CD4-positive, alpha-beta T cell (primary cell): Measurements from ENCODE around the gene ITSN1. TPM values are rescaled to one million over a fixed set of nuclear protein-coding genes. Genes with fewer than 3 reads are reported as not detected.

ENCODE experiments used
- ATAC-seq: fragments of 200-7000 bp; cut with Tn5 transposase; one replicate; pipeline ENCODE4 v1.10.0; 2022; ENCODE audit warnings: mild to moderate bottlenecking; ENCODE audit not compliant: poor library complexity
- CTCF ChIA-PET: fragments of 350-600 bp; sonication (Branson Sonifier 250); formaldehyde crosslinking; loops from one replicate; lab custom pipeline; 2021; ENCODE audit warnings: antibody characterized with exemption, inconsistent platforms; lab: Charles Lee
- POLR2A ChIA-PET: fragments of 350-600 bp; sonication (Branson Sonifier 250); formaldehyde crosslinking; loops from one replicate; lab custom pipeline; 2021; ENCODE audit warnings: antibody characterized with exemption, inconsistent platforms; lab: Charles Lee
- DNase-seq, 14 experiments: peaks; one replicate each; pipeline ENCODE4 v3.0.0-alpha.2; 2013 to 2020; ENCODE audit warnings: mixed read lengths in 2 of 14
- H3K27ac ChIP-seq, 2 donors: one replicate each; pipeline versions ENCODE4 v1.5.1 to v1.7.0; 2013; ENCODE audit warnings: low read length in 2 of 2, low read depth in 1 of 2, mild to moderate bottlenecking in 1 of 2
- H3K27me3 ChIP-seq, 2 experiments: 1 replicate in 1 of 2; 2 replicates in 1 of 2; pipeline versions ENCODE4 v1.6.1 to v1.7.0; 2013; ENCODE audit warnings: low read length in 2 of 2, control low read depth in 1 of 2, mild to moderate bottlenecking in 1 of 2, moderate library complexity in 1 of 2; ENCODE audit not compliant: insufficient read depth in 2 of 2, control insufficient read depth in 1 of 2
- H3K36me3 ChIP-seq: one replicate; pipeline ENCODE4 v1.6.1; 2013; ENCODE audit warnings: low read length, control low read depth; ENCODE audit not compliant: insufficient read depth
- H3K4me1 ChIP-seq: one replicate; pipeline ENCODE4 v1.6.1; 2013; ENCODE audit warnings: low read length, control low read depth; ENCODE audit not compliant: insufficient read depth
- H3K4me3 ChIP-seq: one replicate; pipeline ENCODE4 v1.5.1; 2013; ENCODE audit warnings: mild to moderate bottlenecking, low read length, moderate library complexity
- H3K9me3 ChIP-seq, 2 experiments: 1 replicate in 1 of 2; 2 replicates in 1 of 2; pipeline versions ENCODE4 v1.6.1 to v1.7.0; 2013; ENCODE audit warnings: low read length in 2 of 2, mild to moderate bottlenecking in 2 of 2, control low read depth in 1 of 2, moderate library complexity in 1 of 2; ENCODE audit not compliant: control insufficient read depth in 1 of 2, insufficient read depth in 1 of 2
- H3K27ac Mint-ChIP-seq: one replicate; pipeline ENCODE4 v1.8.0; 2020; ENCODE audit warnings: mixed read lengths
- H3K27me3 Mint-ChIP-seq: one replicate; pipeline ENCODE4 v1.8.0; 2021; ENCODE audit warnings: mixed read lengths
- H3K36me3 Mint-ChIP-seq: one replicate; pipeline ENCODE4 v1.8.0; 2021; ENCODE audit warnings: low read depth, mixed read lengths
- H3K4me1 Mint-ChIP-seq: one replicate; pipeline ENCODE4 v1.8.0; 2021; ENCODE audit warnings: low read depth, mixed read lengths
- H3K4me3 Mint-ChIP-seq: one replicate; pipeline ENCODE4 v1.8.0; 2020; ENCODE audit warnings: mild to moderate bottlenecking, mixed read lengths
- H3K9me3 Mint-ChIP-seq: one replicate; pipeline ENCODE4 v1.8.0; 2020; ENCODE audit warnings: mixed read lengths
- intact Hi-C, 2 experiments: fragments of 100-400 bp; cut with DNase I in 1 of 2; cut with micrococcal nuclease in 1 of 2; formaldehyde crosslinking; loops; one replicate each; pipeline versions ENCODE4 v1.15.1 to v1.9.0; 2023 to 2025; cut with DNase I, micrococcal nuclease
- total RNA-seq, 174 experiments: library from RNA in 2 of 174; stranded (reverse) in 2 of 174; gene quantifications; one replicate each; pipeline ENCODE4 v1.2.3 and lab custom pipeline; 2021 to 2026
- TF ChIP-seq, protein P1 (sequence below): fragments of 200-600 bp; IDR thresholded peaks from one replicate; pipeline ENCODE4 v1.8.0; 2022; ENCODE audit warnings: antibody characterized with exemption, mild to moderate bottlenecking

ITSN1 gene
- total RNA-seq, 2 experiments from 2014 or later, result 2.1 to 3.0 TPM

DNA sequence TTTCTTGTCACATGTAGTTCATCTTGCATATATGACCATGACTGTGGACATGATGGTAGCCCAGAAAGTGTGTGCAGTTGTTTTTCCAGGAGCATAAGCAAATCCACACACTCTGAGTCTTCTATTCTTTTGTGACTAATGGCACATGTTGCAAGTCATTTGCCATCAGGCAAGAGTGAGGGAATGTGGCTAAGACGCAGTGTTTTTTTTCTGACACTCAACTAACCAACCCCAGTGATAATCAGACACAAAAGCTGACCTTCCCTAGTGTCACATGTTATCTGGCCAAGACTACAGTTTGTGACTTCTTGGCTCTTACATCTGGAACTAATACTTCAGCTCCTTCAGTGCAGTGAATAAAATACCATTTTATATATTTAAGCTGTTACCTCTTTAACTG, 108.8 kb downstream of the ITSN1 start:
- POLR2A ChIA-PET, result no interaction called here
- Histone ChIP-seq H3K4me1 (no peaks in the 10 kb centered on the region), H3K27me3 (no peaks in the 10 kb centered on the region), H3K9me3 (peaks cover 9 to 14% of the 10 kb centered on the region in 2 experiments), H3K36me3 (no peaks in the 10 kb centered on the region), H3K4me3 (no peak overlapping the region), H3K27ac (no peak overlapping the region)
- ATAC-seq, result no peak
- no peaks in the 10 kb centered on the region for H3K4me1 Mint-ChIP-seq
- peaks cover 5% of the 10 kb centered on the region for H3K9me3 Mint-ChIP-seq
- H3K36me3 Mint-ChIP-seq, result no peaks in the 10 kb centered on the region
- TF ChIP-seq, protein P1, sequence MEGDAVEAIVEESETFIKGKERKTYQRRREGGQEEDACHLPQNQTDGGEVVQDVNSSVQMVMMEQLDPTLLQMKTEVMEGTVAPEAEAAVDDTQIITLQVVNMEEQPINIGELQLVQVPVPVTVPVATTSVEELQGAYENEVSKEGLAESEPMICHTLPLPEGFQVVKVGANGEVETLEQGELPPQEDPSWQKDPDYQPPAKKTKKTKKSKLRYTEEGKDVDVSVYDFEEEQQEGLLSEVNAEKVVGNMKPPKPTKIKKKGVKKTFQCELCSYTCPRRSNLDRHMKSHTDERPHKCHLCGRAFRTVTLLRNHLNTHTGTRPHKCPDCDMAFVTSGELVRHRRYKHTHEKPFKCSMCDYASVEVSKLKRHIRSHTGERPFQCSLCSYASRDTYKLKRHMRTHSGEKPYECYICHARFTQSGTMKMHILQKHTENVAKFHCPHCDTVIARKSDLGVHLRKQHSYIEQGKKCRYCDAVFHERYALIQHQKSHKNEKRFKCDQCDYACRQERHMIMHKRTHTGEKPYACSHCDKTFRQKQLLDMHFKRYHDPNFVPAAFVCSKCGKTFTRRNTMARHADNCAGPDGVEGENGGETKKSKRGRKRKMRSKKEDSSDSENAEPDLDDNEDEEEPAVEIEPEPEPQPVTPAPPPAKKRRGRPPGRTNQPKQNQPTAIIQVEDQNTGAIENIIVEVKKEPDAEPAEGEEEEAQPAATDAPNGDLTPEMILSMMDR, result no peak
- no peak overlapping the region for H3K4me3 Mint-ChIP-seq
- no peak for DNase-seq
- CTCF ChIA-PET, result no interaction called here
- no peak overlapping the region for H3K27ac Mint-ChIP-seq
- intact Hi-C loops, result no loop called here
- no peaks in the 10 kb centered on the region for H3K27me3 Mint-ChIP-seq

DNA sequence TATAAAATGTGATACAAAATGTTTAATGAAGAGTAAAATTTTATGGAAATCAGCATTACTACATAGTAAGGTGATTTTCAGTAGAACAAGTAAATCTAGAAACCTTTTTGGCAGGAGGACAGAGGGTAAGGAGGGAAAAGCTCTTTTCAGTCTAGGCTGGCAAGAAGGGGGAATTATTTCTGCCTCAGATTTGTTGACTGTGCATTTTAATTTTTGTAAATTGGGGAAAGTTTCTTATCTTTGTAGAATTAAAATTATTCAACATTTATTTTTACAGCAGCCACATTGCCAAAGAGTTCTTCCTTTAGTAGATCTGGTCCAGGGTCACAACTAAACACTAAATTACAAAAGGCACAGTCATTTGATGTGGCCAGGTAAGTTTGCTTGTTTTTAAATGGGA, 109.2 kb downstream of the ITSN1 start:
- Mint-ChIP-seq H3K27me3 (no peaks in the 10 kb centered on the region), H3K4me1 (no peaks in the 10 kb centered on the region), H3K27ac (no peak overlapping the region), H3K36me3 (no peaks in the 10 kb centered on the region), H3K4me3 (no peak overlapping the region), H3K9me3 (peaks cover 5% of the 10 kb centered on the region)
- peaks cover 6 to 11% of the 10 kb centered on the region in 2 experiments for H3K9me3 ChIP-seq
- no peak for DNase-seq
- no peak for ATAC-seq
- ChIA-PET POLR2A (no interaction called here), CTCF (no interaction called here)
- H3K27me3 ChIP-seq, result no peaks in the 10 kb centered on the region
- intact Hi-C loops, result no loop called here
- H3K27ac ChIP-seq, result no peak overlapping the region
- H3K4me3 ChIP-seq, result no peak overlapping the region
- no peaks in the 10 kb centered on the region for H3K36me3 ChIP-seq
- H3K4me1 ChIP-seq, result no peaks in the 10 kb centered on the region
- TF ChIP-seq, protein P1, result no peak

DNA sequence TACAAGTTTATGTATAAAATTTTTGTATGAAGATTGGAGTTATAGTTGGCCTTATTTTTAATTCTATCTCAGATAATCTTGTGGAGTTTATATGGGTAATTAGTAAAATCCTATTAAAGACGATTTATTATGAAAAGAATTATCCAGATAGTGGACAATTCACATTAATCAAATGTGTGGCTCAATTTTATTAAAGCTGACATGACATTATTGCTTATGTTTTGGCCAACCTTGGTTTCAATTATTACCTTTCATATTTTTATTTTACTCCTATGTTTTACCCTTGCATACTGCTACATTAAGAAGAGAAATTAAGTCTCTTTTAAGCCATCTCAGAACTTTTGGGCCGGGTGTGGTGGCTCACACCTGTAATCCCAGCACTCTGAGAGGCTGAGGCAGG, 110.0 kb downstream of the ITSN1 start:
- Mint-ChIP-seq H3K4me1 (no peaks in the 10 kb centered on the region), H3K4me3 (no peak overlapping the region), H3K36me3 (no peaks in the 10 kb centered on the region), H3K27ac (no peak overlapping the region), H3K27me3 (no peaks in the 10 kb centered on the region), H3K9me3 (peaks cover 2% of the 10 kb centered on the region)
- no peak overlapping the region for H3K27ac ChIP-seq
- ATAC-seq, result no peak
- no peak for DNase-seq
- peaks cover 0 to 4% of the 10 kb centered on the region in 2 experiments for H3K9me3 ChIP-seq
- TF ChIP-seq, protein P1, result no peak
- no peaks in the 10 kb centered on the region for H3K4me1 ChIP-seq
- H3K4me3 ChIP-seq, result no peak overlapping the region
- no peaks in the 10 kb centered on the region for H3K36me3 ChIP-seq
- CTCF ChIA-PET, result interaction anchor here (0.5 kb wide), 1 partner anchor 72 kb away, joined by 3 read pairs; no protein-coding TSS in a partner anchor
- intact Hi-C loops, result no loop called here
- POLR2A ChIA-PET, result no interaction called here
- H3K27me3 ChIP-seq, result no peaks in the 10 kb centered on the region
